ENCODE results near the gene KIAA0753.

KIAA0753 gene

DNA sequence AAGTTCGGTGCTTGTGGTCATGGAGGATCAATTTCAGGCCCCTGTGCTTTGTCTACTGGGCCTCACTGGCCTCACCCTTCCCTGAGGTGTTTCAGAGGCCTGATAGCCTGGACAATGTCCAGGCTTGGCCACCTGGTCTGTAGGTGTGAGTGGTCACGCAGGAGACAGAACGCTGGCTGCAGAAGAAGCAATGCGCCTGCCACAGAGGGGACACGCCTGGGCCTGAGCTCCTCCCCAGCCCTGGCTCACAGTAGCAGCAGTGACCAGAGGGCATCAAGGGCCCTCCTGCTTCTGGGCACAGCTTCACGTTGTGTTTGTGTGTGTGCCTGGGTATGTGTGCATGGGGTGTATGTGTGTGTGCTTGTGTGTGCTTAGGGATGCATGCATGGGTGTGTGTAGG is 82.2 kb downstream of the KIAA0753 start:
- no peak for DNase-seq

GRCh38 chr17:6557040-6557438 is 83.5 kb downstream of the KIAA0753 start:
- in situ Hi-C loops (cut with HindIII; ENCODE audit: low pct_ligation_motif_present, low pct_unique_long_range_greater_than_20kb, low sequenced_read_pairs), result no loop called here
- DNase-seq, result no peak

More for the DNA sequence above, 82.2 kb downstream of the KIAA0753 start:
- in situ Hi-C loops (cut with HindIII; ENCODE audit: low pct_ligation_motif_present, low pct_unique_long_range_greater_than_20kb, low sequenced_read_pairs), result no loop called here

GRCh38 chr17:6556121-6557039 is 84.1 kb downstream of the KIAA0753 start, which contains the start of gene PITPNM3:
Gene PITPNM3, minus strand, starts transcription at chr17:6556555. Its CDS starts 149 bp downstream, at chr17:6556406.
- in situ Hi-C loops (cut with HindIII; ENCODE audit: low pct_ligation_motif_present, low pct_unique_long_range_greater_than_20kb, low sequenced_read_pairs), result no loop called here
- DNase-seq, result peak; percentile 30

GRCh38 chr17:6555331-6556120 is 85.0 kb downstream of the KIAA0753 start:
- DNase-seq, result peak; percentile 88
- in situ Hi-C loops (cut with HindIII; ENCODE audit: low pct_ligation_motif_present, low pct_unique_long_range_greater_than_20kb, low sequenced_read_pairs), result no loop called here

DNA sequence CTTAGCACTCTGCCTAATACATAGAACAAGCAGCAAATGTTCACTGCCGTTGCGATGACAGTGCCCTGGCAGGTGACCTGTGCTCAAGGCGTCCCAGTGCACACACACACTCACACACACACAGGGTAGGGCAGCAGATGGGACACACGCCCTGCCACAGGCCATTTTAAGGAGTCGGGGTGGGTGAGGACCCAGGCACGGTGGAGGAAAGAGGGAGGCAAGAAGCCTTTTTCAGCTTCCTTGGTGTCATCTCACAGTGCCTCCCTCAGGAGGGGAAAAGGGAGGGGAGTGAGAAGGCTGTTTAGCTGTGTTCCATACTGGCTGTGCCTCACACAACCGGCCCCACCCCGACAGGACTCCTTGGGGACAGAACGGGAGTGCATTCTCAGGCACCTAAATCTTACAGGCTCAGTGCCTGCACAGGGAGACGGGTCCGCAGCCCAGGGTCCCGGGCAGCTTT is 85.6 kb downstream of the KIAA0753 start:
- in situ Hi-C loops (cut with HindIII; ENCODE audit: low pct_ligation_motif_present, low pct_unique_long_range_greater_than_20kb, low sequenced_read_pairs), result no loop called here
- DNase-seq, result no peak

DNA sequence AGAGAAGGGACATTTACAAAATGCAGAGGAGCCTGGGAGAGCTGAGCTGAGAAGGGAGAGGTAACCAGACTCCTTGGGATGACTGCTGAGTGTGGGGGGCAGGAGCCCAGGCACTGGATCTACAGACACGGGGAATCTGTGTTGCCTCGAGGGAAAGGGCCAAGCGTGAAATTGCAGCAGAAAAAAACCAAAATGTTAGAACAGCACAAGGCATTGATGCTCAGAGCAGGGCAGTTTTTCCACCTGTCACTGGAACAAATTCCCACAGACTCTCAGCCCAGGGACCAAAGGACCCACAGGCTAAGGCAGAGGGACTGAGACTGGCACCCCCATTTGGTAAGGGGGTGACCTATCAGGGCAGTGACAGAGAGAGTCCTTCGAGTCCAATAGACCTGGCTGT is 86.2 kb downstream of the KIAA0753 start:
- no peak for DNase-seq
- in situ Hi-C loops (cut with HindIII; ENCODE audit: low pct_ligation_motif_present, low pct_unique_long_range_greater_than_20kb, low sequenced_read_pairs), result no loop called here

DNA sequence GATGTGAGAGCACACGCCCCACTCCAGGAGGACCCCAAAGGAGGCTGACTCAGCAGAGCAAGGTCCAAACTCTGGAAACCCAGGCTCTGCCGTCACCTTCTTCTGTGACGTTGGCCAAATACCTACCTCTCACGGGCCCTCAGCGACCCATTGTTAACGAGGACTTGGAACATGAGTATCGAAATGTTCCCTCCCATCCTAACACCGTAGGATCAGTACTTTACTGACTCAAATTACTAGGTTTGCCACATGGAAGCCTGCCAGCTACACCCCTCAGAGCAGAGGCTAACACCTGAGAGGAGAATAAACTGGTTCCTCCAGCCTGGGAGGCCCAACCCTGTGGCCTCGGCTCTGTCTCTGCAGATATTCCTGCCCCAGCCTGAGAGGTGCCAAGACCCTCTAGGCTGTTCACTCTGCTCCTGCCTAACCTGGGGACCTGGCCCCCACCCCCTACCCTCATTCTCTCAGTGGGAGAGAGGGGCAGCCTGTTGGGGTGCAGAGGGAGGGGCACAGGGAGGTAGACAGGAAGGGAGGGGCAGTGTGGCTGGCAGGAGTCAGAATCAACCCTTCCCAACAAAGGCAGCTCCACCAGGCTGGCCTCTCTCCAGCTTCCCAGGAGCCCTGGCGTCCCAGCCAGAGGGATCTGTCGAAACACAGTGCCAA is 88.5 kb downstream of the KIAA0753 start:
- in situ Hi-C loops (cut with HindIII; ENCODE audit: low pct_ligation_motif_present, low pct_unique_long_range_greater_than_20kb, low sequenced_read_pairs), result no loop called here
- DNase-seq, result no peak

DNA sequence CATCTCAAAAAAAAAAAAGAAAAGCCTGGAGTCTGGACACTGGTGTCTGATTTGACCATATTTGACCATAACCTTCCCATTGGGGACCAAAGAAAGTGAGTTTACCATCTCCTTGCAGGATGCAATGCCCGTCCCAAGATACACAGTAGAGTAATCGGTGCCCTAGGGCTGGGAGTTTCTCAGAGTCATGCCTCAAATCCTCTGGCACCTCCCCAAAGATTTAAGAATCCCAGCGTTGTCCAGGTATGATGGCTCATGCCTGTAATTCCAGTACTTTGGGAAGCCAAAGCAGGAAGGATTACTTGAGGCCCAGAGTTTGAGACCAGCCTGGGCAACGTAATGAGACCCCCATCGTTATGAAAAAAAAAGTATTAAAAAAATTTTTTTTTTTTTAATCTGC is 89.2 kb downstream of the KIAA0753 start:
- in situ Hi-C loops (cut with HindIII; ENCODE audit: low pct_ligation_motif_present, low pct_unique_long_range_greater_than_20kb, low sequenced_read_pairs), result no loop called here
- DNase-seq, result no peak

GRCh38 chr17:6549384-6550036 is 91.0 kb downstream of the KIAA0753 start:
- in situ Hi-C loops (cut with HindIII; ENCODE audit: low pct_ligation_motif_present, low pct_unique_long_range_greater_than_20kb, low sequenced_read_pairs), result no loop called here
- no peak for DNase-seq

DNA sequence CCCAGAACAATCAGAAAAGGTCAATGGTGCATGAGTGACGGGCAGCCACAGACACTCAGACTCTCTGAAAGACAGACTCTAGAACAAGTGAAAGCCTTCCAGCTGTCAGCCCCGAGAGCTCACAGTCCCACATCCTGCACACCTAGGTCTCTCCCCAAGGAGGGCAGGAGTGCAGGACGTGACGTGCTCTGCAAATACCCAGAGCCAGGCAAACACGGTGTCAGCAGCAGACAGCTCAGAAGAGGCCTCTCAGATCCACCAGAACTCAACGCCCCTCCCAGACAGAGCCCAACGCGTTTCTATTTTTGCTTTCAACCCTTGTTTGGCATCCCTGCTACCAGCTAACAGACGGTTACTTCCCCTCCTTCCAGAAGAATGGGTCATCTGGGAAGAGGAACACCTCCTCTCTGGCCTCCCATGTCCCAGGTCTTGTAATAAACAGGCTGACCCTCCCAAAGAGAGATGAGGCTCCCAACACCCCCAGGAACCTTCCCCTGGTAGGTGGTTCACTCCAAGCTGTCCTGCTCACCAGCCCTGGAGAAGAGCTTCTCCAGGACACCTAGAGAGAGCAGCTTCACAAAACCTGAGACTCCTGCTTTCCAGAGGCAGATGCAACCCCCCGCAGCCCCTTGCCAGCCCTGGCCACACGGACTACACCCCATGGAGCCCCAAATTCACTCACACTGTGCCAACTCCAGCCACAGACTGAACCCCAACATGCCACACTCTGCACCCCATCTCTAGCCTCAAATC is 91.8 kb downstream of the KIAA0753 start:
- DNase-seq, result no peak
- in situ Hi-C loops (cut with HindIII; ENCODE audit: low pct_ligation_motif_present, low pct_unique_long_range_greater_than_20kb, low sequenced_read_pairs), result no loop called here

DNA sequence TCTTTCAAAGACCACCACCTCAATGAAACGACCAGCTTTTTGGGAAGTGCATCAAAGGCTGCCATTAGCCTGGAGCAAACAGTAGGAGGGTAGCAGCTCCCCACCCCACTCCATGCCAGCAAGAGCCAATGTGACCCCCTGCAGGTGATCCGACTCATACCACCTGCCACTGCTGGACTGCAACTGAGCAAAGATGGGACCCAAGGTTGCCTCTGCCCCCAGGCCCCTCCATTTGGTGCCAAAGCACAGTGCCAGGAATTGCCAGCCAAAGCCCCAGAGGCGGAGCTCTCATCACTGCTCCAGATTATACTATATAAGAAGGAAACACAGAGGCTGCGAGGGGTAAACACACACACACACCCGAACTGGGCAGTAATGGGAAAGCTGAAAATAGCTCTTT is 92.5 kb downstream of the KIAA0753 start:
- in situ Hi-C loops (cut with HindIII; ENCODE audit: low pct_ligation_motif_present, low pct_unique_long_range_greater_than_20kb, low sequenced_read_pairs), result no loop called here
- DNase-seq, result no peak

DNA sequence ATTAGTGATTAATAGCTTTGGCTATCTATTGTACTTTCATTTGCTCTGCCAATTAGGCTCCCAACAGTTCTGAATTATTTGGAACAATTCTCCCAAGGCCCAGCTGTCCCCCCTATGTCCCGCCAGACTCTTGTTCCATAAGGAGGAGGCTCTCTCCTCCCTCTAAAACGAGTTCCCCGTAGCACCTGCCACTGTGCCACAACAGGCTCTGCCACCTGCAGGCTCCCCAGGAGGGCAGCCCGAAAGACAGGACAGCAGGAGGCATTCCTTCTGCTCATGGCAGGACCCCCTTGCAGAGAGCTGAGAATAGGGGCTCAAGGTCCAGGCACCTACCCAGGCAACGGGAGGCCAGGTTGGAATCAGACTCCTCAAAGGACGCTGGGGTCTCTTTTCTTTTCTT is 93.2 kb downstream of the KIAA0753 start:
- in situ Hi-C loops (cut with HindIII; ENCODE audit: low pct_ligation_motif_present, low pct_unique_long_range_greater_than_20kb, low sequenced_read_pairs), result no loop called here
- no peak for DNase-seq

DNA sequence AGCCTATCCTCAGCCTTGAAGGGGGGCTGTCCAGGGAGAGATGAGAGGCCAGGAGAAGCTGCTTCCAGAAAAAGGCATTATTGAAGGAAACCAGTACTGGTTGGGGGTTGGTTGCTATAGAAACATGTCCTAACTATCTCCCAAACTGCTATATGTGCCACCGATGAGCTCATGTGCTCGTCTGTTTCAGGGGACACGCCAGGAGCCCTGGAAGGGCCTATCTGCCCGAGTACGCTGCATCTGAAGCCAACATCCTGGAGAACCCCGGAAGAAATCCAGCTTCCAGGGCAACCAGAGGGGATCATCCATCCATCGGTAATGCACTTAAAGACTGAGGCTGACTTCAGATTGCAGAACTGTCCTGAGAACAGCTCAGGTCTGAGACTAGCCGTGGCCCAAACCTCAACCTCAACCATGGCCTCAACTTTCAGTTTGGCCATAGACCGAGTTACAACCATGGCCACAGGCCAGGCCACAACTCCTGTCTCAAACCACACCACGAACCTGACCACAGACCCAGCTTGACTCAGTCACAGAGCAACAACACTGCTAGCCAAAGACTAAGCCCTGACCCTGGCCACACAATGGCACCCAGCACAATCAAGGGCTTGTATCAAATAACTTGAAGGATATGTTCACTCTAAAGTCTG is 94.3 kb downstream of the KIAA0753 start:
- peak; percentile 65 for DNase-seq
- in situ Hi-C loops (cut with HindIII; ENCODE audit: low pct_ligation_motif_present, low pct_unique_long_range_greater_than_20kb, low sequenced_read_pairs), result no loop called here

- in situ Hi-C loops (cut with HindIII; ENCODE audit: low pct_ligation_motif_present, low pct_unique_long_range_greater_than_20kb, low sequenced_read_pairs), result no loop called here
- DNase-seq, result no peak
Observed at GRCh38 chr17:6545291-6545690, 95.2 kb downstream of the KIAA0753 start.

- in situ Hi-C loops (cut with HindIII; ENCODE audit: low pct_ligation_motif_present, low pct_unique_long_range_greater_than_20kb, low sequenced_read_pairs), result no loop called here
- no peak for DNase-seq
Observed at GRCh38 chr17:6544011-6544370, 96.5 kb downstream of the KIAA0753 start.

GRCh38 chr17:6543079-6544010 is 97.2 kb downstream of the KIAA0753 start:
- in situ Hi-C loops (cut with HindIII; ENCODE audit: low pct_ligation_motif_present, low pct_unique_long_range_greater_than_20kb, low sequenced_read_pairs), result no loop called here
- DNase-seq, result no peak
